ENCODE results near the gene ARHGEF25. TPM values are rescaled to one million over a fixed set of nuclear protein-coding genes. Genes with fewer than 3 reads are reported as not detected.

Gene ARHGEF25
- total RNA-seq, 1 experiment from 2014 or later: 5.2 TPM

GRCh38 chr12:57624441-57625220 lies 13.4 kb downstream of the ARHGEF25 start:
- H3K4me1 ChIP-seq: no peaks in the 10 kb centered on the region; the same call in 1 of the 2 replicates
- intact Hi-C loops (cut with micrococcal nuclease; ENCODE audit: unreplicated experiment): loop anchor here (5.0 kb wide), 1 partner anchor 102 kb away; the partner anchor contains the start of genes DDIT3 and MBD6
- ChIA-PET POLR2A (no interaction called here), CTCF (interaction anchor here (1.6 kb wide), 1 partner anchor 41 kb away, joined by 5 read pairs; no protein-coding TSS in a partner anchor)
- H3K27me3 Mint-ChIP-seq (ENCODE audit: insufficient read depth, unreplicated experiment): peaks cover 26% of the 10 kb centered on the region
- no peak for TF ChIP-seq CTCF (IDR thresholded peaks at IDR 0.05; ENCODE audit: insufficient read depth in 1 of 2, low read depth in 1 of 2, low read length in 1 of 2, severe bottlenecking in 1 of 2, unreplicated experiment in 1 of 2)
- peaks cover 7% of the 10 kb centered on the region for H3K4me1 Mint-ChIP-seq (ENCODE audit: low read depth, unreplicated experiment)
- no peaks in the 10 kb centered on the region for H3K9me3 Mint-ChIP-seq (ENCODE audit: unreplicated experiment)
- no TSS peak for BruUV-seq (replicated peaks)
- H3K9me3 ChIP-seq: no peaks in the 10 kb centered on the region
- H3K4me3 ChIP-seq (ENCODE audit: low read depth, low read length): no peak overlapping the region
- H3K27me3 ChIP-seq (replicated peaks; ENCODE audit: control insufficient read depth, insufficient read depth, low read length): peaks cover 4% of the 10 kb centered on the region
- no peak overlapping the region for H3K4me3 Mint-ChIP-seq (ENCODE audit: unreplicated experiment)
- DNase-seq: no peak
- no peak overlapping the region for H3K27ac Mint-ChIP-seq (ENCODE audit: unreplicated experiment)
- H3K36me3 Mint-ChIP-seq (ENCODE audit: insufficient read depth, unreplicated experiment): no peaks in the 10 kb centered on the region
- no peaks in the 10 kb centered on the region for H3K36me3 ChIP-seq (ENCODE audit: control insufficient read depth, insufficient read depth, low read length)

- no peak for DNase-seq
- intact Hi-C loops (cut with micrococcal nuclease; ENCODE audit: unreplicated experiment): no loop called here
- TF ChIP-seq CTCF (IDR thresholded peaks at IDR 0.05; ENCODE audit: insufficient read depth in 1 of 2, low read depth in 1 of 2, low read length in 1 of 2, severe bottlenecking in 1 of 2, unreplicated experiment in 1 of 2): no peak
- no peaks in the 10 kb centered on the region for H3K36me3 ChIP-seq (ENCODE audit: control insufficient read depth, insufficient read depth, low read length)
- ChIA-PET CTCF (interaction anchor here (1.6 kb wide), 1 partner anchor 42 kb away, joined by 5 read pairs; no protein-coding TSS in a partner anchor), POLR2A (no interaction called here)
- H3K36me3 Mint-ChIP-seq (ENCODE audit: insufficient read depth, unreplicated experiment): no peaks in the 10 kb centered on the region
- H3K4me3 Mint-ChIP-seq (ENCODE audit: unreplicated experiment): no peak overlapping the region
- no peak overlapping the region for H3K27ac Mint-ChIP-seq (ENCODE audit: unreplicated experiment)
- H3K27me3 ChIP-seq (replicated peaks; ENCODE audit: control insufficient read depth, insufficient read depth, low read length): peaks cover 3% of the 10 kb centered on the region
- no peaks in the 10 kb centered on the region; the same call in 1 of the 2 replicates for H3K4me1 ChIP-seq
- H3K9me3 ChIP-seq: no peaks in the 10 kb centered on the region
- no peak overlapping the region for H3K4me3 ChIP-seq (ENCODE audit: low read depth, low read length)
- peaks cover 23% of the 10 kb centered on the region for H3K27me3 Mint-ChIP-seq (ENCODE audit: insufficient read depth, unreplicated experiment)
- peaks cover 7% of the 10 kb centered on the region for H3K4me1 Mint-ChIP-seq (ENCODE audit: low read depth, unreplicated experiment)
- H3K9me3 Mint-ChIP-seq (ENCODE audit: unreplicated experiment): no peaks in the 10 kb centered on the region
- no TSS peak for BruUV-seq (replicated peaks)
Observed at GRCh38 chr12:57625261-57626032, 14.2 kb downstream of the ARHGEF25 start.

GRCh38 chr12:57626111-57626920 lies 15.1 kb downstream of the ARHGEF25 start:
- H3K9me3 Mint-ChIP-seq (ENCODE audit: unreplicated experiment): no peaks in the 10 kb centered on the region
- no peaks in the 10 kb centered on the region for H3K36me3 Mint-ChIP-seq (ENCODE audit: insufficient read depth, unreplicated experiment)
- peaks cover 7% of the 10 kb centered on the region for H3K4me1 Mint-ChIP-seq (ENCODE audit: low read depth, unreplicated experiment)
- peaks cover 19% of the 10 kb centered on the region for H3K27me3 Mint-ChIP-seq (ENCODE audit: insufficient read depth, unreplicated experiment)
- H3K9me3 ChIP-seq: no peaks in the 10 kb centered on the region
- intact Hi-C loops (cut with micrococcal nuclease; ENCODE audit: unreplicated experiment): no loop called here
- H3K4me1 ChIP-seq: no peaks in the 10 kb centered on the region; the same call in 1 of the 2 replicates
- no peak overlapping the region for H3K4me3 ChIP-seq (ENCODE audit: low read depth, low read length)
- TF ChIP-seq CTCF (IDR thresholded peaks at IDR 0.05; ENCODE audit: insufficient read depth in 1 of 2, low read depth in 1 of 2, low read length in 1 of 2, severe bottlenecking in 1 of 2, unreplicated experiment in 1 of 2): no peak
- H3K4me3 Mint-ChIP-seq (ENCODE audit: unreplicated experiment): no peak overlapping the region
- no peaks in the 10 kb centered on the region for H3K36me3 ChIP-seq (ENCODE audit: control insufficient read depth, insufficient read depth, low read length)
- no peak overlapping the region for H3K27ac Mint-ChIP-seq (ENCODE audit: unreplicated experiment)
- BruUV-seq (replicated peaks): no TSS peak
- CTCF ChIA-PET: no interaction called here
- no peak for DNase-seq
- no peaks in the 10 kb centered on the region for H3K27me3 ChIP-seq (replicated peaks; ENCODE audit: control insufficient read depth, insufficient read depth, low read length)
- POLR2A ChIA-PET: no interaction called here

All from Caco-2 (cell line).